ENCODE results near the gene RBM4B. TPM values are rescaled to one million over a fixed set of nuclear protein-coding genes. Genes with fewer than 3 reads are reported as not detected.

RBM4B gene
- total RNA-seq, 1 donor from 2014 or later, result 4.0 TPM

- TF ChIP-seq CTCF (conservative IDR thresholded peaks at IDR 0.05; ENCODE audit: low read depth, low read length), result no peak
- H3K4me3 ChIP-seq (ENCODE audit: low read depth, low read length), result peak overlapping the region; percentile 73
- DNase-seq (ENCODE audit: low read depth), result no peak
Observed at GRCh38 chr11:66676931-66677598, 622 bp downstream of the RBM4B start.

GRCh38 chr11:66676282-66676919 is 1.3 kb downstream of the RBM4B start:
- no peak for TF ChIP-seq CTCF (conservative IDR thresholded peaks at IDR 0.05; ENCODE audit: low read depth, low read length)
- H3K4me3 ChIP-seq (ENCODE audit: low read depth, low read length), result peak overlapping the region; percentile 73
- no peak for DNase-seq (ENCODE audit: low read depth)

GRCh38 chr11:66674964-66675602 is 2.6 kb downstream of the RBM4B start:
- H3K4me3 ChIP-seq (ENCODE audit: low read depth, low read length), result no peak overlapping the region
- DNase-seq (ENCODE audit: low read depth), result no peak

GRCh38 chr11:66670816-66671215 is 6.9 kb downstream of the RBM4B start:
- DNase-seq (ENCODE audit: low read depth), result no peak

More at GRCh38 chr11:66674964-66675602, 2.6 kb downstream of the RBM4B start:
- no peak for TF ChIP-seq CTCF (conservative IDR thresholded peaks at IDR 0.05; ENCODE audit: low read depth, low read length)

GRCh38 chr11:66665369-66665768 is 12.3 kb downstream of the RBM4B start:
- TF ChIP-seq CTCF (conservative IDR thresholded peaks at IDR 0.05; ENCODE audit: low read depth, low read length), result no peak
- no peak for DNase-seq (ENCODE audit: low read depth)
- H3K4me3 ChIP-seq (ENCODE audit: low read depth, low read length), result no peak overlapping the region

More at GRCh38 chr11:66670816-66671215, 6.9 kb downstream of the RBM4B start:
- H3K4me3 ChIP-seq (ENCODE audit: low read depth, low read length), result no peak overlapping the region
- TF ChIP-seq CTCF (conservative IDR thresholded peaks at IDR 0.05; ENCODE audit: low read depth, low read length), result no peak

GRCh38 chr11:66663741-66664296 is 13.9 kb downstream of the RBM4B start:
- no peak for DNase-seq (ENCODE audit: low read depth)
- TF ChIP-seq CTCF (conservative IDR thresholded peaks at IDR 0.05; ENCODE audit: low read depth, low read length), result no peak
- no peak overlapping the region for H3K4me3 ChIP-seq (ENCODE audit: low read depth, low read length)
